HEK293 (cell line): ENCODE results near the gene NUDCD2.
A peak's percentile ranks its signal among the peaks of the same experiment; 100 is the strongest.

Source experiments
- BCL6B ChIP-seq: fragments of 450-650 bp; formaldehyde crosslinking; IDR thresholded peaks from 2 replicates; pipeline ENCODE4 v1.5.1; 2017; ENCODE audit warnings: missing biosample characterization, missing genetic modification characterization
- HOXD13 ChIP-seq: sonication (generic); formaldehyde crosslinking; IDR thresholded peaks from 2 replicates; pipeline ENCODE4 v1.8.0; 2022; ENCODE audit warnings: missing genetic modification reagents, borderline replicate concordance
- MEIS1 ChIP-seq: sonication (generic); formaldehyde crosslinking; IDR thresholded peaks from 2 replicates; pipeline ENCODE4 v1.8.1; 2022; ENCODE audit warnings: missing genetic modification reagents, mild to moderate bottlenecking, borderline replicate concordance
- SALL2 ChIP-seq: fragments of 450-650 bp; formaldehyde crosslinking; IDR thresholded peaks from 2 replicates; pipeline ENCODE4 v1.5.0; 2017; ENCODE audit warnings: missing biosample characterization, mild to moderate bottlenecking, missing genetic modification characterization, borderline replicate concordance
- SCRT1 ChIP-seq: fragments of 450-650 bp; formaldehyde crosslinking; IDR thresholded peaks from 2 replicates; pipeline ENCODE4 v1.5.1; 2016; ENCODE audit warnings: missing biosample characterization, missing genetic modification characterization, borderline replicate concordance
- ZBTB21 ChIP-seq: fragments of 450-650 bp; formaldehyde crosslinking; IDR thresholded peaks from 2 replicates; pipeline ENCODE4 v1.5.1; 2017; ENCODE audit warnings: missing biosample characterization, missing genetic modification characterization
- ZBTB8A ChIP-seq: fragments of 450-650 bp; formaldehyde crosslinking; IDR thresholded peaks from 2 replicates; pipeline ENCODE4 v1.5.1; 2016; ENCODE audit warnings: missing biosample characterization, missing genetic modification characterization
- ZNF148 ChIP-seq: fragments of 450-650 bp; formaldehyde crosslinking; IDR thresholded peaks from 2 replicates; pipeline ENCODE4 v1.5.0; 2017; ENCODE audit warnings: missing biosample characterization, missing genetic modification characterization, borderline replicate concordance
- ZNF169 ChIP-seq: fragments of 450-650 bp; formaldehyde crosslinking; IDR thresholded peaks from 2 replicates; pipeline ENCODE4 v1.5.1; 2016; ENCODE audit warnings: missing biosample characterization, missing genetic modification characterization
- ZNF174 ChIP-seq: fragments of 450-650 bp; formaldehyde crosslinking; IDR thresholded peaks from 2 replicates; pipeline ENCODE4 v1.5.0; 2017; ENCODE audit warnings: missing biosample characterization, mild to moderate bottlenecking, missing genetic modification characterization
- ZNF18 ChIP-seq: fragments of 450-650 bp; formaldehyde crosslinking; IDR thresholded peaks from 2 replicates; pipeline ENCODE4 v1.5.1; 2016; ENCODE audit warnings: missing biosample characterization, missing genetic modification characterization
- ZNF202 ChIP-seq: fragments of 450-650 bp; formaldehyde crosslinking; IDR thresholded peaks from 2 replicates; pipeline ENCODE4 v1.5.1; 2016; ENCODE audit warnings: missing biosample characterization, missing genetic modification characterization, borderline replicate concordance
- ZNF26 ChIP-seq: fragments of 450-650 bp; formaldehyde crosslinking; IDR thresholded peaks from 2 replicates; pipeline ENCODE4 v1.5.1; 2016; ENCODE audit warnings: missing biosample characterization, missing genetic modification characterization
- ZNF362 ChIP-seq: fragments of 450-650 bp; formaldehyde crosslinking; IDR thresholded peaks from 2 replicates; pipeline ENCODE4 v1.5.1; 2016; ENCODE audit warnings: missing biosample characterization, missing genetic modification characterization
- ZNF423 ChIP-seq: fragments of 450-650 bp; formaldehyde crosslinking; IDR thresholded peaks from 2 replicates; pipeline ENCODE4 v1.5.1; 2016; ENCODE audit warnings: missing biosample characterization, missing genetic modification characterization
- ZNF449 ChIP-seq: fragments of 450-650 bp; formaldehyde crosslinking; IDR thresholded peaks from 2 replicates; pipeline ENCODE4 v1.5.1; 2017; ENCODE audit warnings: missing biosample characterization, mild to moderate bottlenecking, missing genetic modification characterization, moderate library complexity
- ZNF530 ChIP-seq: fragments of 450-650 bp; formaldehyde crosslinking; IDR thresholded peaks from 2 replicates; pipeline ENCODE4 v1.5.1; 2016; ENCODE audit warnings: low read depth, missing biosample characterization, missing genetic modification characterization
- ZNF549 ChIP-seq: fragments of 450-650 bp; IDR thresholded peaks from 2 replicates; pipeline ENCODE4 v1.5.1; 2018; ENCODE audit warnings: missing biosample characterization, missing genetic modification characterization, mild to moderate bottlenecking, inconsistent platforms, moderate library complexity
- ZNF600 ChIP-seq: fragments of 450-650 bp; formaldehyde crosslinking; IDR thresholded peaks from 2 replicates; pipeline ENCODE4 v1.5.1; 2016; ENCODE audit warnings: missing biosample characterization, missing genetic modification characterization
- ZNF610 ChIP-seq: fragments of 450-650 bp; formaldehyde crosslinking; IDR thresholded peaks from 2 replicates; pipeline ENCODE4 v1.5.1; 2016; ENCODE audit warnings: missing biosample characterization, missing genetic modification characterization, borderline replicate concordance
- ZNF623 ChIP-seq: fragments of 450-650 bp; formaldehyde crosslinking; IDR thresholded peaks from 2 replicates; pipeline ENCODE4 v1.5.1; 2016; ENCODE audit warnings: missing biosample characterization, missing genetic modification characterization
- ZNF645 ChIP-seq: fragments of 450-650 bp; formaldehyde crosslinking; IDR thresholded peaks from 2 replicates; pipeline ENCODE4; 2016; ENCODE audit warnings: missing biosample characterization, missing genetic modification characterization
- ZNF692 ChIP-seq: fragments of 450-650 bp; formaldehyde crosslinking; IDR thresholded peaks from 2 replicates; pipeline ENCODE4 v1.5.1; 2016; ENCODE audit warnings: missing biosample characterization, missing genetic modification characterization
- ZNF76 ChIP-seq: fragments of 450-650 bp; formaldehyde crosslinking; IDR thresholded peaks from 2 replicates; pipeline ENCODE4; 2016; ENCODE audit warnings: low read depth, missing biosample characterization, missing genetic modification characterization, borderline replicate concordance
- ZNF777 ChIP-seq: fragments of 450-650 bp; formaldehyde crosslinking; IDR thresholded peaks from 2 replicates; pipeline ENCODE4 v1.5.1; 2017; ENCODE audit warnings: missing biosample characterization, missing genetic modification characterization, borderline replicate concordance
- ZSCAN30 ChIP-seq: fragments of 450-650 bp; IDR thresholded peaks from 2 replicates; pipeline ENCODE4 v1.5.1; 2018; ENCODE audit warnings: missing biosample characterization, mild to moderate bottlenecking, missing genetic modification characterization, moderate library complexity

NUDCD2 gene

GRCh38 chr5:163504079-163504931 is 44.4 kb upstream of the NUDCD2 start (continued):
- TF ChIP-seq ZBTB8A (tag by site-specific recombination) = no peak
- TF ChIP-seq ZNF169 = no peak
- peak; percentile 37; the same call in 1 of the 2 replicates for TF ChIP-seq ZNF600 (tag by site-specific recombination)
- no peak for TF ChIP-seq ZNF777 (tag by site-specific recombination)
- TF ChIP-seq ZNF623 (tag by site-specific recombination) = no peak
- TF ChIP-seq ZBTB21 = no peak
- no peak for TF ChIP-seq ZNF18
- TF ChIP-seq ZNF362 (tag by site-specific recombination) = no peak
- TF ChIP-seq ZNF76 (tag by site-specific recombination) = no peak
- no peak for TF ChIP-seq BCL6B (tag by site-specific recombination)
- no peak for TF ChIP-seq ZNF423 (tag by site-specific recombination)
- no peak for TF ChIP-seq ZNF148 (tag by site-specific recombination)
- TF ChIP-seq ZNF202 = no peak
- TF ChIP-seq ZNF530 = no peak
- peak; percentile 94 for TF ChIP-seq ZNF692 (tag by site-specific recombination)
- TF ChIP-seq SALL2 (tag by site-specific recombination) = no peak
- no peak for TF ChIP-seq HOXD13 (CRISPR knock-in tag)
- peak; percentile 77 for TF ChIP-seq ZNF449
- TF ChIP-seq ZNF174 (tag by site-specific recombination) = no peak
- no peak for TF ChIP-seq MEIS1
- TF ChIP-seq ZNF645 = no peak
- TF ChIP-seq SCRT1 (tag by site-specific recombination) = no peak
- TF ChIP-seq ZSCAN30 (tag by site-specific recombination) = peak; percentile 20; the same call in 1 of the 2 replicates
- no peak for TF ChIP-seq ZNF26 (tag by site-specific recombination)
- TF ChIP-seq ZNF549 (tag by site-specific recombination) = no peak
- no peak for TF ChIP-seq ZNF610
